ENCODE results near the gene TOP3B. TPM values are rescaled to one million over a fixed set of nuclear protein-coding genes. Genes with fewer than 3 reads are reported as not detected.

The TOP3B gene
- polyA plus RNA-seq, 1 donor from 2014 or later = 33.7 TPM

DNA sequence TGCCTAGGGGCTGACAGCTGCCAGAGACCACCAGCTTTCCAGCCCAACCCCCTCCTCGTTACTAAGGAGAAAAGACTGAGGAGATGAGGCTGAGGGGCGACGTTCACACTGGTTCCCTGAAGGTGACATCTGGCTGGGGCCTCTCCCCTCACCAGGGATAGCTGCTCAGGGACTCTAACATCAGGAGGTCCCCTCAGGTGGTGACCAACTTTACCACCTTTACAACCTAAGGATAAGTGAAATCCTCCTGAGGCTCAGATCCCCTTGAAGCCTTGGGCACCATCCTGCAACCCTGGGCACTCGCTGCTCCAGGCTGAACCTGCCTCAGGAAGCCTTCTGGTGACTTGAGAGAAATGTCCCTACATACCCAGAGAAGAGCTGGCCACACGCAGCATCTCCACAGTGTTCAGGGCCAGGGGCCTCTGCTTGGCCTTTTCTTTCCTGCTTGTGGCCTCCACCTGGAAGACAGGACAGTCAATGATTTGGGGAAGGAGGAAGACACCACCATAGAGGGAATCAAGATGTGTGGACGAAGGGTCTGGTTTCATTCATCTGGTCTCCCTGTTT is 17.6 kb downstream of the TOP3B start:
- Histone ChIP-seq H3K4me2 (ENCODE audit: low read length) (no peak overlapping the region), H3K27ac (ENCODE audit: low read length) (no peak overlapping the region), H3K9me2 (ENCODE audit: insufficient read depth, low read length) (no peaks in the 10 kb centered on the region), H3F3A (ENCODE audit: insufficient read depth, low read length, poor library complexity, severe bottlenecking) (no peaks in the 10 kb centered on the region), H2AFZ (ENCODE audit: low read depth, low read length) (no peak overlapping the region), H4K20me1 (ENCODE audit: insufficient read depth) (no peaks in the 10 kb centered on the region), H3K9me3 (ENCODE audit: low read length) (no peaks in the 10 kb centered on the region), H3K36me3 (ENCODE audit: insufficient read depth, low read length) (no peaks in the 10 kb centered on the region), H3K9ac (ENCODE audit: low read length) (no peak overlapping the region), H3K4me3 (ENCODE audit: low read length) (no peak overlapping the region), H3K27me3 (ENCODE audit: insufficient read depth, low read depth, low read length) (no peaks in the 10 kb centered on the region), H3K79me2 (replicated peaks; ENCODE audit: insufficient read depth, low read length) (no peaks in the 10 kb centered on the region)
- no peak for TF ChIP-seq TAF1 (IDR thresholded peaks at IDR 0.05; ENCODE audit: low read depth)
- TF ChIP-seq SMC3 (conservative IDR thresholded peaks at IDR 0.05; ENCODE audit: poor library complexity) = no peak
- no peak for TF ChIP-seq RAD21 (conservative IDR thresholded peaks at IDR 0.05)

DNA sequence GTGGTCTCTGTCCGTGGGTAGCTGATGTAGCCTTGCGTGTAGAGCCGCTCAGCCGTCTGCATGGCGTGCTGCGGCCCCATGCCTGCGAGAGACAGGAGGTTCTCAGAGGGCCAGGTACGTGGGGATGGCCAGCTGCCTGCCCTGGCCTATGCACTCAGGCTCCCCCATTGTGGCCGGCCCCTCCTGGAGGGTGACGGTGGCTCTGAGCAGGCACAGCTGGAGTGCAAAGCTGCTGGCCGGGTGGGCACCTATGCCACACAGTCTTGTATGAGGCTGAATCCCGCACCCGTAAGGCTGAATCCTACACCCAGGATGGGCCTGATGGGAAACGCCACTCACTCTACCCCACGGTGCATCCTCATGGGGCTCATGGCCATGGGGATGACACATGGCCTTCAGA is 18.4 kb downstream of the TOP3B start:
- Histone ChIP-seq H3K79me2 (replicated peaks; ENCODE audit: insufficient read depth, low read length) (no peaks in the 10 kb centered on the region), H3F3A (ENCODE audit: insufficient read depth, low read length, poor library complexity, severe bottlenecking) (no peaks in the 10 kb centered on the region), H3K9ac (ENCODE audit: low read length) (no peak overlapping the region), H3K27ac (ENCODE audit: low read length) (no peak overlapping the region), H3K27me3 (ENCODE audit: insufficient read depth, low read depth, low read length) (no peaks in the 10 kb centered on the region), H3K4me2 (ENCODE audit: low read length) (no peak overlapping the region), H3K4me3 (ENCODE audit: low read length) (no peak overlapping the region), H3K36me3 (ENCODE audit: insufficient read depth, low read length) (no peaks in the 10 kb centered on the region), H3K9me3 (ENCODE audit: low read length) (no peaks in the 10 kb centered on the region), H4K20me1 (ENCODE audit: insufficient read depth) (no peaks in the 10 kb centered on the region), H2AFZ (ENCODE audit: low read depth, low read length) (no peak overlapping the region), H3K9me2 (ENCODE audit: insufficient read depth, low read length) (no peaks in the 10 kb centered on the region)
- no peak for TF ChIP-seq RAD21 (conservative IDR thresholded peaks at IDR 0.05)
- TF ChIP-seq, protein P1, sequence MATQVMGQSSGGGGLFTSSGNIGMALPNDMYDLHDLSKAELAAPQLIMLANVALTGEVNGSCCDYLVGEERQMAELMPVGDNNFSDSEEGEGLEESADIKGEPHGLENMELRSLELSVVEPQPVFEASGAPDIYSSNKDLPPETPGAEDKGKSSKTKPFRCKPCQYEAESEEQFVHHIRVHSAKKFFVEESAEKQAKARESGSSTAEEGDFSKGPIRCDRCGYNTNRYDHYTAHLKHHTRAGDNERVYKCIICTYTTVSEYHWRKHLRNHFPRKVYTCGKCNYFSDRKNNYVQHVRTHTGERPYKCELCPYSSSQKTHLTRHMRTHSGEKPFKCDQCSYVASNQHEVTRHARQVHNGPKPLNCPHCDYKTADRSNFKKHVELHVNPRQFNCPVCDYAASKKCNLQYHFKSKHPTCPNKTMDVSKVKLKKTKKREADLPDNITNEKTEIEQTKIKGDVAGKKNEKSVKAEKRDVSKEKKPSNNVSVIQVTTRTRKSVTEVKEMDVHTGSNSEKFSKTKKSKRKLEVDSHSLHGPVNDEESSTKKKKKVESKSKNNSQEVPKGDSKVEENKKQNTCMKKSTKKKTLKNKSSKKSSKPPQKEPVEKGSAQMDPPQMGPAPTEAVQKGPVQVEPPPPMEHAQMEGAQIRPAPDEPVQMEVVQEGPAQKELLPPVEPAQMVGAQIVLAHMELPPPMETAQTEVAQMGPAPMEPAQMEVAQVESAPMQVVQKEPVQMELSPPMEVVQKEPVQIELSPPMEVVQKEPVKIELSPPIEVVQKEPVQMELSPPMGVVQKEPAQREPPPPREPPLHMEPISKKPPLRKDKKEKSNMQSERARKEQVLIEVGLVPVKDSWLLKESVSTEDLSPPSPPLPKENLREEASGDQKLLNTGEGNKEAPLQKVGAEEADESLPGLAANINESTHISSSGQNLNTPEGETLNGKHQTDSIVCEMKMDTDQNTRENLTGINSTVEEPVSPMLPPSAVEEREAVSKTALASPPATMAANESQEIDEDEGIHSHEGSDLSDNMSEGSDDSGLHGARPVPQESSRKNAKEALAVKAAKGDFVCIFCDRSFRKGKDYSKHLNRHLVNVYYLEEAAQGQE (IDR thresholded peaks at IDR 0.05; ENCODE audit: borderline replicate concordance) = no peak
- TF ChIP-seq EP300 (conservative IDR thresholded peaks at IDR 0.05; ENCODE audit: poor library complexity, severe bottlenecking) = no peak
- TF ChIP-seq, protein P2, sequence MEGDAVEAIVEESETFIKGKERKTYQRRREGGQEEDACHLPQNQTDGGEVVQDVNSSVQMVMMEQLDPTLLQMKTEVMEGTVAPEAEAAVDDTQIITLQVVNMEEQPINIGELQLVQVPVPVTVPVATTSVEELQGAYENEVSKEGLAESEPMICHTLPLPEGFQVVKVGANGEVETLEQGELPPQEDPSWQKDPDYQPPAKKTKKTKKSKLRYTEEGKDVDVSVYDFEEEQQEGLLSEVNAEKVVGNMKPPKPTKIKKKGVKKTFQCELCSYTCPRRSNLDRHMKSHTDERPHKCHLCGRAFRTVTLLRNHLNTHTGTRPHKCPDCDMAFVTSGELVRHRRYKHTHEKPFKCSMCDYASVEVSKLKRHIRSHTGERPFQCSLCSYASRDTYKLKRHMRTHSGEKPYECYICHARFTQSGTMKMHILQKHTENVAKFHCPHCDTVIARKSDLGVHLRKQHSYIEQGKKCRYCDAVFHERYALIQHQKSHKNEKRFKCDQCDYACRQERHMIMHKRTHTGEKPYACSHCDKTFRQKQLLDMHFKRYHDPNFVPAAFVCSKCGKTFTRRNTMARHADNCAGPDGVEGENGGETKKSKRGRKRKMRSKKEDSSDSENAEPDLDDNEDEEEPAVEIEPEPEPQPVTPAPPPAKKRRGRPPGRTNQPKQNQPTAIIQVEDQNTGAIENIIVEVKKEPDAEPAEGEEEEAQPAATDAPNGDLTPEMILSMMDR (IDR thresholded peaks at IDR 0.05; ENCODE audit: poor library complexity, severe bottlenecking) = no peak
- TF ChIP-seq MXI1 (conservative IDR thresholded peaks at IDR 0.05; ENCODE audit: poor library complexity, severe bottlenecking) = no peak
- no peak for TF ChIP-seq POLR2AphosphoS5 (IDR thresholded peaks at IDR 0.05)

DNA sequence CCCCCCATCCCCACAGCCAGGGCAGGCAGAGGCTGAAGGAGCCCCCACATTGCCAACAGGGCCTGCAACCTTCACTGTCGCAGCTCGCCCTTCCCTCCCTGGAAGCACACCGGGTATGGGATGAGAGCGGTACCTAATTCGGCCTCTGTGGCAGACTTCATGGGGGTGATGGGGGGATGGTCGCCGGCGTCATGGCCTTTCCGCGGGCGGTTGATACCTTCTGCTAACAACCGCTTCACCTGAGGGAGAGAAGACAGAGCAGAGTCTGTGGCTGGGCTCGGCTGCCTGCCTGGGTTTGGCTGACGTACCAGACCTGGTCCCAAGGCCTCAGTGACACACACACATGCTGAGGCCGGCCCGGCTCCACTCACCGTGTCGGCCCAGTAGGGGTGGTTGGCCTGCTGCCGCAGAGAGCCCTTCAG is 18.8 kb downstream of the TOP3B start:
- Histone ChIP-seq H3K4me3 (ENCODE audit: low read length) (no peak overlapping the region), H3K9me2 (ENCODE audit: insufficient read depth, low read length) (no peaks in the 10 kb centered on the region), H3F3A (ENCODE audit: insufficient read depth, low read length, poor library complexity, severe bottlenecking) (no peaks in the 10 kb centered on the region), H3K79me2 (replicated peaks; ENCODE audit: insufficient read depth, low read length) (no peaks in the 10 kb centered on the region), H3K4me2 (ENCODE audit: low read length) (no peak overlapping the region), H3K27ac (ENCODE audit: low read length) (no peak overlapping the region), H3K9me3 (ENCODE audit: low read length) (no peaks in the 10 kb centered on the region), H3K9ac (ENCODE audit: low read length) (no peak overlapping the region), H3K27me3 (ENCODE audit: insufficient read depth, low read depth, low read length) (no peaks in the 10 kb centered on the region), H2AFZ (ENCODE audit: low read depth, low read length) (no peak overlapping the region), H3K36me3 (ENCODE audit: insufficient read depth, low read length) (no peaks in the 10 kb centered on the region), H4K20me1 (ENCODE audit: insufficient read depth) (no peaks in the 10 kb centered on the region)
- no peak for TF ChIP-seq EP300 (conservative IDR thresholded peaks at IDR 0.05; ENCODE audit: poor library complexity, severe bottlenecking)

All from neural cell (in vitro differentiated cells).